T1000 (cell line): ENCODE data around the gene CNTFR.
"Not testable (repeated sequence)": the region's sequence is repeated elsewhere in the genome, so short reads cannot be mapped to it uniquely, and the experiment has no call there.

Experiments
- DNase-seq: peaks from one replicate; lab custom pipeline; 2025; ENCODE audit warnings: mixed read lengths; lab: John Stamatoyannopoulos, UW

CNTFR gene

GRCh38 chr9:34555002-34555348 lies 34.5 kb downstream of the CNTFR start:
- DNase-seq = no peak

GRCh38 chr9:34554211-34555001 lies 35.1 kb downstream of the CNTFR start:
- DNase-seq = no peak

- no peak for DNase-seq
These were observed 36.0 kb downstream of the CNTFR start for GRCh38 chr9:34553511-34554021.

- DNase-seq = no peak
These were observed 36.5 kb downstream of the CNTFR start for GRCh38 chr9:34552986-34553385.

DNA sequence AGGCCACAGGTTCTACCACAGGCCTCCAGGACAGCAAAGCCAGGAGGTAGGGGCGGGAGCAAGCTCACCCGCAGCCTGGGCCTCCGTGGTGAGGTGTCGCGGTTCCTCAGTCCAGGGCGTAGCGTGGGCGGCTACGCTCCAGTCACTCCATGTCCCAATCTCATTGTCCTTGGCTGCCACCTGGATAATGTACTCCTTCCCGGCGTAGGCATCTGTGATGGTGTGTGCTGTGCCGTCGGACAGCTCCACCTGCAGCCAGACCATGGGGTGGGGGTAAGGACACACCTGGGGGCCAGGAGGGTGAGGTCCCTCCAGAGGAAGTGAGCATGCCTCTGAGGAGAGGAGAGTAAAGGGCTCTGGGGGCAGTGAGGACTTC lies 36.9 kb downstream of the CNTFR start:
- DNase-seq = no peak

- no peak for DNase-seq
These were observed 37.5 kb downstream of the CNTFR start for GRCh38 chr9:34551751-34552605.

DNA sequence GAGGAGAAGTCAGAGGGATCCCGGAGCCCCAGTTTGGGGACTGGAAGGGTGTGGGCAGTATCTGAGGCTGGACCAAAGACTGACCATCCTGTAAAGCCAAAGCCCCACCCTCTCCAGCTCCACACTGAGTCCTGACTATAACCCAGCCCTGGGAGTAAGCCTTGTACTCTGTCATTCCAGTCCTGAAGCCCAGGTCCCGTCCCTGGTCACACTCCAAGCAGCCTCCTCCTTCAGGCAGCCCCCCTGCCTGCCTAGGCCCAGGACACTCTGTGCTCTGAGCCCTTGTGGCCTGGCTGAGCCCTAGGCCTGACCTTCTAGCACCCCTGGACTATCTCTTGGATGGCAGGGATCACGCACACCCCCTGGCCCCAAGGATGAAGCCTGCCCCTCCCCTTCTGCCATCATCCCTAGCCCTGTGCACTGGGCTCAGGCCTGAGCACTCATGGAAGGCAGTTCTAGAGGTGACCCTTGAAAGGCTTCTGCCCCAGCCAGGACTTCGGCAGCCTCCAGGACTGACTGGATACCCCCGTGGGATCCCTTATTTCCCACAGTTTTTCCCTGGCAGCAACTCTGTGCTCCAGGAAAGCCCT lies 38.7 kb downstream of the CNTFR start:
- no peak for DNase-seq

GRCh38 chr9:34550016-34550680 lies 39.4 kb downstream of the CNTFR start:
- no peak for DNase-seq

DNA sequence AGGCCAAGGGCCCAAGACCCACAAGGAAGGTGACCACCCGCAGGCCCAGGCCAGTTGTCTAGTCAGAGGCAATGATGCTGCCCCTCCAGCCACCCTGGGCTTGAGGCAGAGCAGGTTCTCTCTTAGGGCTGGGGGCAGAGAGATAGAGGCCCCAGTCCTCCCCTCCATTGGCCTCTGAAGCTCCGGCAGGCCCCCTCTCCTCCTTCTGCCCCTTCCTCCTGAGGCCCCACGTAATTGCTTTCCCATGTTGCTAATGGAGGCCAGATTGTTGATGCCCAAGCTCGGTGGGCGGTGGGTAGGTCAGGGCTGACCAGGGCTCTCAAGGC lies 40.2 kb downstream of the CNTFR start:
- DNase-seq = no peak

DNA sequence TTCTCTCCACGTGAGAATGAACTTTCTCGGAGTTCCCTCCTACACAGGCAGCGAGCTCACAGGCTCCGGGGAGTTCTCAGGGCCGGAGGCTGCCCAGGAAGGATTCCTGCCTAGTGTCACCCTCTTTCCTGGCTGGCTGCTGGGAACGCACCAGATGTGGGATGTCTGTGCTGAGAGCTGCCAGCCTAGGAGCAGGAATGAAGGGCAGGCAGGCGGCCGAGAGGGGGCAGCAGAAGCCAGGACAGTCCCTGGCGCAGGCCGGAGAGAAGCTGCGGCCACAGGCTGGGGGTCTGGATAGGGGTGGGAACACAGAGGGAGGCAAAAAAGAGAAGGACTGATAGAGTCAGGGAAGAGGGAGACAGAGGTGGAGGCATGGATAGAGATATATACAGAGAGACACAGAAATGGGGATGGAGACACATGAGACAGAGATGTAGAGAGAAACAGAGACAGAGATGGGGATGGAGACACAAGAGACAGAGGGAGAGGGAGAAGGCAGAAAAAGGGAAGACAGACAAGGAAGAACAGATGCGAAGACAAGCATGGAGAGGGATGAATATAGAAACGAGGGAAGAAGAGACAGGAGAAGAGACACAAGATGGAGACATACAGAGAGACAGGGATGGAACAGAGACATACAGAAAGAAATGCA lies 41.4 kb downstream of the CNTFR start:
- no peak for DNase-seq

GRCh38 chr9:34546834-34547827 lies 42.4 kb downstream of the CNTFR start:
- DNase-seq = no peak

GRCh38 chr9:34546102-34546833 lies 43.3 kb downstream of the CNTFR start:
- no peak for DNase-seq

GRCh38 chr9:34545497-34545896 lies 44.0 kb downstream of the CNTFR start:
- DNase-seq = no peak

DNA sequence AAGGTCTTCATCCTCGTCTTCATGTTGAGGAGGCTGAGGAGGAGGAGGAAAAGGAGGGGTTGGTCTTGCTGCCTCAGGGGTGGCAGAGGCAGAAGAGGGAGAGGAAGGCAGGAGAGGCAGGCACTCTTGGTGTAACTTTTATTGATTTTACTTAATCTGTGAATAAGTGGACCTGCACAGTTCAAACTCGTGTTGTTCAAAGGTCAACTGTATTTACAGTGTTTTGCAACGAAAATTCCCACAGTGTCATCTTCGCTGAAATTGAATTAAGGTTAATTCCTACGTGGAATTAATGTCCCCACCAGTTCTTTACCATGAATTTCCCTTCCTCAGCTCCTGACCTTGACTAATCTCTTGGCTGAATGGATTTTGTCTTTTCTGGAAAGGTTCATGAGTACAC lies 45.5 kb downstream of the CNTFR start:
- no peak for DNase-seq

- no peak for DNase-seq
These were observed 48.0 kb downstream of the CNTFR start for GRCh38 chr9:34541540-34541939.

- no peak for DNase-seq
These were observed 48.7 kb downstream of the CNTFR start for GRCh38 chr9:34540827-34541226.

GRCh38 chr9:34536685-34537084 lies 52.8 kb downstream of the CNTFR start:
- no peak for DNase-seq

GRCh38 chr9:34532041-34532440 lies 57.5 kb downstream of the CNTFR start:
- not testable (repeated sequence) for DNase-seq

DNA sequence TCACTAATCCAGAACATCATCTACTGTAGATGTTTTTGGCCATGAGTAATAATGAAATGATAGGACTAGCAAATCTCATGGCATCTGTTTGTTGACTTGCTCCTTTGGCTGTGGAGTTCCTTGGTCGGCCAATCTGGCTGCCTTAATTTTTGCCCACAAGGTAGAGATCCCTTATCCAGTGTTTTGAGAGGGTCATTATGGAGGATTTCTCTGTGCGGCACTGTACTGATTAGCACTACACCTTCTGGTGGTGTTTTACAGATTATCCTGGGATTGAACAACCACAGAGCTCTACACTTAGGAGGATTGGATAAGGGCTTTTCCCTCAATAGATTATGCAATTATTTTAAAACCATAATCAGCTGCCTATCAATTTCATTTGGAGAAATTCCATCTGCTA lies 63.5 kb downstream of the CNTFR start:
- no peak for DNase-seq

GRCh38 chr9:34524349-34524748 lies 65.2 kb downstream of the CNTFR start:
- DNase-seq = no peak
